ENCODE data around the gene ATOX1. TPM values are rescaled to one million over a fixed set of nuclear protein-coding genes. Genes with fewer than 3 reads are reported as not detected.
"Not testable (repeated sequence)": the region's sequence is repeated elsewhere in the genome, so short reads cannot be mapped to it uniquely, and the experiment has no call there.

The ATOX1 gene
- total RNA-seq, 1 donor from 2014 or later, result 91.6 TPM

DNA sequence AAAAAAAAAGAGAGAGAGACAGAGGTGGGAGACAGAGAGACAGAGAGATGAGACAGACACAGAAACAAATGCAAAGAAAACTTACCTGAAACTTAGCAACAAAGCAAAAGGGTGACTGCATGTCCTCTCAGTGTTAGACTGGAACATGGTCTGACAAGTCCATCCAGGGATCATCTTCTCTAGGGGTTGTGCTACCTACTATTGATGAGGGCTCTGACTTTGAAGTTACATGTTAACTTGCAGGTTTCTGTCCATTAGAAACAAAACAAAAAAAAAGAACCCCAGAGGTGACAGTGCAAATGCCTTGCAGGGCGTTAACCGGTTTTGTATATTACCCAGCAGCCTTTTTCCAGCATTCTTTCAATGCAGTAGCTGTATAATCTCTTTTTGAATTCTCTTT, 58.1 kb downstream of the ATOX1 start:
- TF ChIP-seq, protein P1, sequence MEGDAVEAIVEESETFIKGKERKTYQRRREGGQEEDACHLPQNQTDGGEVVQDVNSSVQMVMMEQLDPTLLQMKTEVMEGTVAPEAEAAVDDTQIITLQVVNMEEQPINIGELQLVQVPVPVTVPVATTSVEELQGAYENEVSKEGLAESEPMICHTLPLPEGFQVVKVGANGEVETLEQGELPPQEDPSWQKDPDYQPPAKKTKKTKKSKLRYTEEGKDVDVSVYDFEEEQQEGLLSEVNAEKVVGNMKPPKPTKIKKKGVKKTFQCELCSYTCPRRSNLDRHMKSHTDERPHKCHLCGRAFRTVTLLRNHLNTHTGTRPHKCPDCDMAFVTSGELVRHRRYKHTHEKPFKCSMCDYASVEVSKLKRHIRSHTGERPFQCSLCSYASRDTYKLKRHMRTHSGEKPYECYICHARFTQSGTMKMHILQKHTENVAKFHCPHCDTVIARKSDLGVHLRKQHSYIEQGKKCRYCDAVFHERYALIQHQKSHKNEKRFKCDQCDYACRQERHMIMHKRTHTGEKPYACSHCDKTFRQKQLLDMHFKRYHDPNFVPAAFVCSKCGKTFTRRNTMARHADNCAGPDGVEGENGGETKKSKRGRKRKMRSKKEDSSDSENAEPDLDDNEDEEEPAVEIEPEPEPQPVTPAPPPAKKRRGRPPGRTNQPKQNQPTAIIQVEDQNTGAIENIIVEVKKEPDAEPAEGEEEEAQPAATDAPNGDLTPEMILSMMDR (IDR thresholded peaks at IDR 0.05; ENCODE audit: insufficient read depth, low read length, poor library complexity, severe bottlenecking), result no peak
- DNase-seq (ENCODE audit: low read depth), result no peak
- Histone ChIP-seq H3K36me3 (ENCODE audit: control insufficient read depth, insufficient read depth, low read length) (no peaks in the 10 kb centered on the region), H3K27me3 (ENCODE audit: control insufficient read depth, insufficient read depth, low read length) (no peaks in the 10 kb centered on the region), H3K4me3 (ENCODE audit: low read depth, low read length) (no peak overlapping the region)

- Histone ChIP-seq H3K27me3 (ENCODE audit: control insufficient read depth, insufficient read depth, low read length) (no peaks in the 10 kb centered on the region), H3K36me3 (ENCODE audit: control insufficient read depth, insufficient read depth, low read length) (no peaks in the 10 kb centered on the region), H3K4me3 (ENCODE audit: low read depth, low read length) (no peak overlapping the region)
- TF ChIP-seq, protein P1 (IDR thresholded peaks at IDR 0.05; ENCODE audit: insufficient read depth, low read length, poor library complexity, severe bottlenecking), result no peak
- DNase-seq (ENCODE audit: low read depth), result peak; percentile 93
Observed at GRCh38 chr5:151699071-151699901, 59.1 kb downstream of the ATOX1 start.

DNA sequence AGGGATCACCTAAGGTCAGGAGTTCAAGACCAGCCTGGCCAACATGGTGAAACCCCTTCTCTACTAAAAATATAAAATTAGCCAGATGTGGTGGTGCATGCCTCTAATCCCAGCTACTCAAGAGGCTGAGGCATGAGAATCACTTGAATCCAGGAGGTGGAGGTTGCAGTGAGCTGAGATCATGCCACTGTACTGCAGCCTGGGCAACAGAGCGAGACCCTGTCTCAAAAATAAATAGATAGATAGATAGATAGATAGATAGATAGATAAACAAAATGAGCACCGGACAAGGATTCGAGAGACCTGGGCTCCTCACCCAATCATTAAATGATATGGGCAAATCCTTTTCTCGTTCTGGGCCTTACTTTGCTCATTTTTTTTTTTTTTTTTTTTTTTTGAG, 60.4 kb downstream of the ATOX1 start:
- H3K36me3 ChIP-seq (ENCODE audit: control insufficient read depth, insufficient read depth, low read length); DNase-seq (ENCODE audit: low read depth); H3K27me3 ChIP-seq (ENCODE audit: control insufficient read depth, insufficient read depth, low read length); H3K4me3 ChIP-seq (ENCODE audit: low read depth, low read length): not testable (repeated sequence)

DNA sequence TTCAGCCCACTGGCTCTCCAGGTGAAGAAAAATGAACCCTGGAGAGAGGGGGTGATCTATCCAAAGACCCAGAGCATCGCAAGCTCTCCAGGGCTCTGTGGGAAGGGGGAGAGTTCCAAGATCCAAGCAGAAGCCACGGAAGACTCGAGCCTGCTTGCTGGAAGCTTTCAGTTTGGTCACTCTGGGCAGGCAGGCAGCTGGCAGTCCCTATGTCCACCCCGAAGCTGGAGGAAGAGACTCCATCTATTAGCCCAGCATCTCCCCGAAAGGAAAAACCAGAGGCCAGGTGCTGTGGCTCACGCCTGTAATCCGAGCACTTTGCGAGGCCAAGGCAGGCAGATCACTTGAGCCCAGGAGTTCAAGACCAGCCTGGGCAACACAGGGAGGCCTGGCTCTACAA, 61.0 kb downstream of the ATOX1 start:
- no peak for DNase-seq (ENCODE audit: low read depth)
- Histone ChIP-seq H3K36me3 (ENCODE audit: control insufficient read depth, insufficient read depth, low read length) (no peaks in the 10 kb centered on the region), H3K4me3 (ENCODE audit: low read depth, low read length) (no peak overlapping the region), H3K27me3 (ENCODE audit: control insufficient read depth, insufficient read depth, low read length) (no peaks in the 10 kb centered on the region)
- TF ChIP-seq, protein P1 (IDR thresholded peaks at IDR 0.05; ENCODE audit: insufficient read depth, low read length, poor library complexity, severe bottlenecking), result no peak

- peak; percentile 66 for DNase-seq (ENCODE audit: low read depth)
- TF ChIP-seq, protein P1 (IDR thresholded peaks at IDR 0.05; ENCODE audit: insufficient read depth, low read length, poor library complexity, severe bottlenecking), result no peak
- no peak overlapping the region for H3K4me3 ChIP-seq (ENCODE audit: low read depth, low read length)
- H3K36me3 ChIP-seq (ENCODE audit: control insufficient read depth, insufficient read depth, low read length), result no peaks in the 10 kb centered on the region
- no peaks in the 10 kb centered on the region for H3K27me3 ChIP-seq (ENCODE audit: control insufficient read depth, insufficient read depth, low read length)
Observed at GRCh38 chr5:151696470-151697061, 61.9 kb downstream of the ATOX1 start.

DNA sequence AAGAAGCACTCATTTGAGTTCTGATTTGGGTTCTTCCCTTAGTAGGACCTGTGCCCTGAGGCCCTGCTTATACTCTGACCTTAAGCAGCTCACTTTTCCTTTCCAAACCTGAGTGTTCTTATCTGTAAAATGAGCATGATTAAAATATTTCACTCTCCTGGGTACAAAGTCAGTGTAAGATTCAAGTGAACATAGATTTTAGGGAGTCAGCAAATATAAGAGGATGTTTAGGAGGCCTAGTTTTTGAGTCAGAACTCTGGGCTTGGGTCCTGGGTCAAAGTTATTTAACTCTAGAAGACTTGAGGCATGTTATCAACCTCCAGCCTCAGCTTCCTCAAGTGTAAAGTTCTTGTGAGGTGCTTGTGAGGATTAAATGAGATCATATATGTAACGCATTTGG, 63.0 kb downstream of the ATOX1 start:
- Histone ChIP-seq H3K4me3 (ENCODE audit: low read depth, low read length) (no peak overlapping the region), H3K36me3 (ENCODE audit: control insufficient read depth, insufficient read depth, low read length) (no peaks in the 10 kb centered on the region), H3K27me3 (ENCODE audit: control insufficient read depth, insufficient read depth, low read length) (no peaks in the 10 kb centered on the region)
- TF ChIP-seq, protein P1 (IDR thresholded peaks at IDR 0.05; ENCODE audit: insufficient read depth, low read length, poor library complexity, severe bottlenecking), result no peak
- DNase-seq (ENCODE audit: low read depth), result no peak
